Measurements from ENCODE around the gene MRAP.

The MRAP gene

GRCh38 chr21:32340863-32341848, 42.5 kb downstream of the MRAP start:
- no peak for DNase-seq
- H4K20me1 ChIP-seq (ENCODE audit: insufficient read depth, low read length), result no peaks in the 10 kb centered on the region
- H3K9me3 ChIP-seq (replicated peaks; ENCODE audit: insufficient read depth, low read length), result no peaks in the 10 kb centered on the region
- H2AFZ ChIP-seq (ENCODE audit: low read length), result no peak overlapping the region
- H3K36me3 ChIP-seq (replicated peaks; ENCODE audit: insufficient read depth, low read length), result peaks cover 32% of the 10 kb centered on the region
- H3K4me3 ChIP-seq (ENCODE audit: low read length), result no peak overlapping the region
- H3K4me1 ChIP-seq (ENCODE audit: low read length), result no peaks in the 10 kb centered on the region
- TF ChIP-seq CTCF (IDR thresholded peaks at IDR 0.05; ENCODE audit: low read length) (no peak), EZH2phosphoT487 (IDR thresholded peaks at IDR 0.05; ENCODE audit: low read length) (no peak), EZH2 (optimal IDR thresholded peaks at IDR 0.05; ENCODE audit: low read depth, low read length) (no peak)
- no peak overlapping the region for H3K4me2 ChIP-seq (ENCODE audit: low read depth, low read length)
- no peaks in the 10 kb centered on the region for H3F3A ChIP-seq (ENCODE audit: insufficient read depth, low read length)
- no peaks in the 10 kb centered on the region for H3K79me2 ChIP-seq (ENCODE audit: low read length)
- no peak overlapping the region for H3K9ac ChIP-seq (ENCODE audit: low read length)
- H3K9me2 ChIP-seq (replicated peaks; ENCODE audit: insufficient read depth, low read length), result no peaks in the 10 kb centered on the region
- H3K27me3 ChIP-seq (replicated peaks; ENCODE audit: insufficient read depth, low read length), result no peaks in the 10 kb centered on the region
- no peak overlapping the region for H3K27ac ChIP-seq (ENCODE audit: low read length)

- no peak overlapping the region for H3K9ac ChIP-seq (ENCODE audit: low read length)
- H3K9me3 ChIP-seq (replicated peaks; ENCODE audit: insufficient read depth, low read length), result no peaks in the 10 kb centered on the region
- peaks cover 46% of the 10 kb centered on the region for H3K36me3 ChIP-seq (replicated peaks; ENCODE audit: insufficient read depth, low read length)
- no peak overlapping the region for H2AFZ ChIP-seq (ENCODE audit: low read length)
- no peak overlapping the region for H3K27ac ChIP-seq (ENCODE audit: low read length)
- no peaks in the 10 kb centered on the region for H3K9me2 ChIP-seq (replicated peaks; ENCODE audit: insufficient read depth, low read length)
- no peak overlapping the region for H3K4me3 ChIP-seq (ENCODE audit: low read length)
- no peak overlapping the region for H3K4me2 ChIP-seq (ENCODE audit: low read depth, low read length)
- no peaks in the 10 kb centered on the region for H4K20me1 ChIP-seq (ENCODE audit: insufficient read depth, low read length)
- TF ChIP-seq EZH2 (optimal IDR thresholded peaks at IDR 0.05; ENCODE audit: low read depth, low read length) (no peak), CTCF (IDR thresholded peaks at IDR 0.05; ENCODE audit: low read length) (no peak), EZH2phosphoT487 (IDR thresholded peaks at IDR 0.05; ENCODE audit: low read length) (no peak)
- no peaks in the 10 kb centered on the region for H3K79me2 ChIP-seq (ENCODE audit: low read length)
- H3K4me1 ChIP-seq (ENCODE audit: low read length), result 0 out of 2 replicates have a peak, but pooled peaks cover 4% of the 10 kb centered on the region
- DNase-seq, result no peak
- no peaks in the 10 kb centered on the region for H3F3A ChIP-seq (ENCODE audit: insufficient read depth, low read length)
- H3K27me3 ChIP-seq (replicated peaks; ENCODE audit: insufficient read depth, low read length), result no peaks in the 10 kb centered on the region
Observed at GRCh38 chr21:32346951-32347350, 48.3 kb downstream of the MRAP start.

- Histone ChIP-seq H3K4me2 (ENCODE audit: low read depth, low read length) (no peak overlapping the region), H3F3A (ENCODE audit: insufficient read depth, low read length) (no peaks in the 10 kb centered on the region), H3K36me3 (replicated peaks; ENCODE audit: insufficient read depth, low read length) (peaks cover 43% of the 10 kb centered on the region)
Observed at GRCh38 chr21:32347351-32347750, 48.7 kb downstream of the MRAP start.

More at GRCh38 chr21:32347351-32347750, 48.7 kb downstream of the MRAP start:
- DNase-seq, result no peak
- H3K9me2 ChIP-seq (replicated peaks; ENCODE audit: insufficient read depth, low read length), result no peaks in the 10 kb centered on the region
- no peak overlapping the region for H3K9ac ChIP-seq (ENCODE audit: low read length)
- H3K27ac ChIP-seq (ENCODE audit: low read length), result no peak overlapping the region
- no peaks in the 10 kb centered on the region for H3K79me2 ChIP-seq (ENCODE audit: low read length)
- H3K27me3 ChIP-seq (replicated peaks; ENCODE audit: insufficient read depth, low read length), result no peaks in the 10 kb centered on the region
- TF ChIP-seq EZH2 (optimal IDR thresholded peaks at IDR 0.05; ENCODE audit: low read depth, low read length) (no peak), CTCF (IDR thresholded peaks at IDR 0.05; ENCODE audit: low read length) (no peak), EZH2phosphoT487 (IDR thresholded peaks at IDR 0.05; ENCODE audit: low read length) (no peak)
- H3K4me1 ChIP-seq (ENCODE audit: low read length), result 0 out of 2 replicates have a peak, but pooled peaks cover 4% of the 10 kb centered on the region
- no peak overlapping the region for H3K4me3 ChIP-seq (ENCODE audit: low read length)
- no peaks in the 10 kb centered on the region for H3K9me3 ChIP-seq (replicated peaks; ENCODE audit: insufficient read depth, low read length)
- no peaks in the 10 kb centered on the region for H4K20me1 ChIP-seq (ENCODE audit: insufficient read depth, low read length)
- no peak overlapping the region for H2AFZ ChIP-seq (ENCODE audit: low read length)
